NCI-H2029 treated with DMSO at 0.1 percent for 48 hours (cell line): ENCODE measurements around the gene GAP43.

Experiments used
- DNase-seq: peaks from one replicate; lab custom pipeline; 2025; lab: John Stamatoyannopoulos, UW

GAP43 gene, protein sequence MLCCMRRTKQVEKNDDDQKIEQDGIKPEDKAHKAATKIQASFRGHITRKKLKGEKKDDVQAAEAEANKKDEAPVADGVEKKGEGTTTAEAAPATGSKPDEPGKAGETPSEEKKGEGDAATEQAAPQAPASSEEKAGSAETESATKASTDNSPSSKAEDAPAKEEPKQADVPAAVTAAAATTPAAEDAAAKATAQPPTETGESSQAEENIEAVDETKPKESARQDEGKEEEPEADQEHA

GRCh38 chr3:115623044-115623868, at the start of gene GAP43:
GAP43 (plus strand) TSS chr3:115623510; CDS start chr3:115623690, 180 bp downstream.
- DNase-seq, result no peak

DNA sequence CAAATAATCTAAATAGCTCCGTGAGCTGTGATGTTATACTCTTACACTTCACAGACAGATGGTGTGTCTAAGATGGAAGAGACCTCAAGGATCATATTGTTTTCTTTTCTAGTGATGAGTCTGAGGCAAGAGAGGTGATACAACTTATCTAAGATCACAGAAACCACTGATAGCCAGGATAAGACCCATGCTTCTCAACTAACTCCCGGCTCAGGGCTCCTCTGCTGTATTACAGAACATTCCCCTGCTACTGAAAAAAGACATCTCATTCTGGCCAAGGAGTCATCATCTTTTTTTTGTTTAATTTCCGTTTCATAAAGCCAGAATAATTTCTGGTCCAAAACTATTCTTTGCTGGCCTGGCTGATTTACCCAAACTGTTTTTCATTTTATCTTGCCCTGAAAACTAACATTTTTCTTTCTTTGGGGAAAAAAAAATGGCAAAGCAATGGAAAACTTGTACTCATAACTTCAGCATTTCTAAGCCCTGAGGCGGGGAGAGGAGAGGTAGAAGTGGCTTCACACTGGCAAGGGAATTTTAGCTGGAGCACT, 46.9 kb upstream of the GAP43 start:
- no peak for DNase-seq

- DNase-seq, result no peak
These were observed 46.3 kb upstream of the GAP43 start for GRCh38 chr3:115577000-115577399.

DNA sequence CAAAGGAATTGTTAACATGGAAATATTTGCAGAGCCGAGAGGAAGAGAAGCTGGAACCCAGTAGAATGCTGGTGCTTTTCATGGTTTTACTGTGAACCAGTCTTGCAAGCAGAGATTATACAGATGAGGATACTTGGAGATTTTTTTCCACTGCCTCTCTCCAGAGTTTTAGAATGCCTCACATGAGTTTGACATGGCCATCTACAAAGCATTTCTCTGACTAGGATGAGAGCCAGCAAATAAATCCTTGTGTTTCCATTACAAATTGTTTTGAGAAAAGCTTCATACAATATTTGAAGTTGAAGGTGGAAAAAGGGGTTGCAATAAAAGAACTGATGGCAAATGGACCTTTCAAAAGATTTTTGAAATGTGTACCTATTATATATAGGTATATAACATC, 45.0 kb upstream of the GAP43 start:
- no peak for DNase-seq

DNA sequence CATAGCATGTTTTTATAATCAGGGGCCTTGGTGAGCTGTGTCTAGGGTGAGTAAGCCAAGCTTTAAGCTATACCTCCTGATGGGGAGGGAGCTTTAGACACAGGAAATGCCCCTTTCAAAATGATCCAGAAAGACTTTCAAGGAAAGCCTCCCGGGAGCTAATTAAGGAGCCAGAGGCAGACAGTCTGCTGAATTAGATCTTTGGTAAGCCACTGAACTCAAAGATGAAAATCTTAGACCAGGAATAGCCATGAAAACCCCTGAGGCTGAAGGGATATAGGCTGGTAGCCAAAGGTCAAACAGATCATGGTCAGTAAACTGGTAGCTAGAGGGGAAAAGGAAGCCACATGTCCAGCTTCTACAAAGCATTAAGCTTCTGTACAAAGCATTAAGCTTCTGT, 42.7 kb upstream of the GAP43 start:
- no peak for DNase-seq

- no peak for DNase-seq
These were observed 41.8 kb upstream of the GAP43 start for GRCh38 chr3:115581362-115582135.

DNA sequence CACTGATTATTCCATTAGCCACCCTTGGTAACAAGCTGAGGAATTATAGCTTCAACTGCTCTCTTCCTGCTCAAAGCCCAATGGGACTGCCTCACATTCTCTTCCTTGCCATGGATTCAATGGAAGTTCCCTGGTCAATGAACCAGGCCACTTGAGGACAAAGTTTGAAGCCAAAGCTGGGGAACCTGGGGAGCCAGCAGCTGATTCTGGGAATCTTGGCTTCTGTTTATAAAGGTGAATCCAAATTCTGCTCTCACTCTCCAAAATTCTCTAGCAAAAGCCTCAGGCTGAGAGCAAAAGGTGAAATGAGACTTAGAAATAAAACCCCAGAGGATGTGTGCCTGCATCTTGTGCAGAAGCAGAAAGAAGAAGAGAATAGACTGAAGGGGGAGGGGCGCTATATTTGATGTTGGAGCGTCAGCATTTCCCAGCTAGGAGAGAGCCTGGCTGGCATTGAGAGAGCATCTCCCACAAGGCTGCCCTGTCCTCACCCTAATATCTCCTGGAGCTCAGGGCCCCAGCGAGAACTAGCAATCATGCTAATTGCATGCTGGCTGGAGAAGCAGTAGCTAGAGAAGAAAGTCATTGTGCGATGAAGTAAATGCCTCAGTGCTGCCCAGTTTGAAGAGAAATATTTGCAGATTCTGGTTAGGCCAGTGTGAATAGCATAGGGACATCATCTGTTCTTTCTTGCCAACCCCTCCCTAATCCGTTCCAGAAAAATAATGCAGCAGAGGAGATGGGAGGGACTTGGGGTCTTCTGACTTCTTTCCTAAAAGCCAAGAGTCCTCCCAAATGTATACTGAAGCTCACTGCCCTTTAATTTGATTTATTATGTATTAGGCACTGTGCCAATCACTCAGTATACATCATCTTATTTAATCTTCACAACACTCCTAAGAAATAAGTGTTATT, 34.9 kb upstream of the GAP43 start:
- DNase-seq, result no peak

- no peak for DNase-seq
These were observed 32.4 kb upstream of the GAP43 start for GRCh38 chr3:115590873-115591272.

DNA sequence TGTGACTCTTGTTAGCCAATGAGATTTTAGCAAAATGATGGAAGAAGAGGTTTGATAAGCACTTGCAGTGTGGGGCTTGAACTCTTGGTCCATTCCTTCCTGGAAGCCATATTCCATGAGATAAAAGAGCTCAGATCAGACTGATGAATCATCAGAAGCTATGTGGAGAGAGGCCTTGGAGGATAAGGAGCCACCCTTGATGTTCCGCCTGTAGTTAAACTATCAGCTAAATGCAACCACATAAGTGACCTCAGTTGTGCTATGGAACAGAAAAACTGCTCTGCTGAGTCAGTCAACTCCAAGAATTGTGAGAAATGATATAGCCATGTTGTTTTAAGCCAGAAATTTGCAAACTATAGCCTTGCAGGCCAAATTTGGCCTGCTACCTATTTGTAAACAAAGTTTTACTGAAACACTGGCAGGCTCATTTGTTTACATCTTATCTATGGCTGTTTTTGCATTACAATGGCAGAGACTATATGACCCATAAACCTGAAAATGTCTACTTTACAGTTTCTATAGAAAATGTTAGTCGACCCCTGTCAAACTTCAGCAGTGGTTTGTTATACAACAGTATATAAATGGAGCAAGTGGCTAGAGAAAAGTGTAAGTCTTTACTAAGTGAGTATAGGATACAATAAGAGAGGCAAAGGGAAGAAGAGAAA, 27.6 kb upstream of the GAP43 start:
- DNase-seq, result no peak

DNA sequence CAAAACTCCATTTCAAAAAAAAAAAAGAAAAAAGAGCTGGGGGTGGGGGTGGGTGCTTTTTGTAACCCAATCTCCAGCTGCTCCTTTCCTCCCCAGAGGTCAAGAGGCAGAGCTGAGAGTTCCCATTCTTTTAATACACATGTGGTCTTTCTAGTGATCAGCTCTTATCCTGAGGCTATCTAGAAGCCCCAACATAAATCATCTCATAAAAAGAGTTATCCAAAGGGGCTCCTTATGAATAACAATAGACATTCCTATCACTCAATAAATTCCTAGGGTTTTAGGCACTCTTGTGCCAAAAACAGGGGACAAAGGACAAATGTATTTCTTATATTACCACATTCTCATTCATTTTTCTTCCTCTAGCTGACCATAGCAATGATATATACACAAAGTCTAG, 25.1 kb upstream of the GAP43 start:
- DNase-seq, result no peak

- no peak for DNase-seq
These were observed 21.1 kb upstream of the GAP43 start for GRCh38 chr3:115602194-115602593.

GRCh38 chr3:115611630-115612029, 11.7 kb upstream of the GAP43 start:
- no peak for DNase-seq

- peak; percentile 13 for DNase-seq
These were observed 8.1 kb upstream of the GAP43 start for GRCh38 chr3:115615001-115615814.

- DNase-seq, result no peak
These were observed 6.8 kb upstream of the GAP43 start for GRCh38 chr3:115616461-115616860.

DNA sequence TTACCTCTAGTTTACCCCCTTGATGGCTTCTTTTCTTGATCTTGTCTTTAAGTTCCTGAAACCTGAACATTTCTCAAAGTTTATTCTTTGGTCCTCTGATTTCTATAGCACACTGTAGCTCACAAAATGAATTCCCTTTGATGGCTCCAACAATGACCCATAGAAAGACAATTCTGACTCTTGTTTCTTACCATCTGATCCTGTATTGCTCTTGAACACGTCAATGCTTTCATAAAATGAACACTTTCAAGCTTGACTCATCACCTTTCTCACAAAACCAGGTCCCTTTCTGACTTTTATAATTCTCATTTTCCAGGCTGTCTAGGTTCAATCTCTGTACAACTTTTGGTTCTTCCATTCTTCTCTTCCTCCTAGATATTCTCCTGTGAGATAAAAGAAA, 5.7 kb upstream of the GAP43 start:
- no peak for DNase-seq

GRCh38 chr3:115624029-115624741, 875 bp downstream of the GAP43 start:
- DNase-seq, result no peak

DNA sequence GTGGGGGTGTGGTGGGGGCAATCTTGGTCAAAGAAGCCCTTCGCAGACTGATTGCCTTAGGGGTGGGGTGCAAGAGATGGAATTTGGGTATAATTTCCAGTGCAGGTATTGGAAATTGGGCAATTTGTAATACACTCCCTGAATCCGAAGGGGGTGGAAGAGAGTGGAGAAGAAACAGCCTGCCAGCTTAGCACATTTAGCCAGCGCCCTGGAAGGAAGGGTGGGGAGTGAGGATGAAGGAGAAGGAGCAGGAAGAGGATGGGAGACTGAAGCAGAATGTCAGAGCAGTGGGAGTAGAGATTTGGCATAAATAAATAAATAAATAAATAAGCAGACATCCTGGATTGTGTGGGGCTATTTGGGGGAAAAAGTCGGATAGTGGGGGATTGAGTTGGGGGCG, 1.6 kb downstream of the GAP43 start:
- DNase-seq, result no peak

GRCh38 chr3:115626006-115626409, 2.7 kb downstream of the GAP43 start:
- no peak for DNase-seq

DNA sequence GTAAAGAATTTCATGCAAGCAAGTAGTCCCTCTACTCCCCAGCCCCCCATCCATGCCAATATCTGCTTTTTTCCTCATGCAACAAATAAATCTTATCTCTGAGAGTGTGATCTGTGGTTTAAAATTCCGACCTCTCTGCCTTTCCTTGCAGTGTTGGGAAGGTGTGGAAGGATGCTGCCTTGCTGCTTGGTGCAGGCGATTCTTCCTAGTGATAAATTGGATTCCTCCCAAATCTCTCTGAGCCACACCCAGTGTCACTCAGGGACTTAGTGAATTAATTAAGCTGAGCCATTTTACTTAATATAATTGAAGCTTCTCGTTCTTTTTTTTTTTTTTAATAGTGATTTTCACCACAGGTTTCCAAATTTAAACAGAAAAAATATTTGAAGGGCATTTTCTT, 3.4 kb downstream of the GAP43 start:
- no peak for DNase-seq
